ENCODE measurements around the gene PRKG2. TPM values are rescaled to one million over a fixed set of nuclear protein-coding genes. Genes with fewer than 3 reads are reported as not detected.

The PRKG2 gene
- total and polyA plus RNA-seq, 7 donors: 0.01 to 0.28 TPM; not detected in 5

DNA sequence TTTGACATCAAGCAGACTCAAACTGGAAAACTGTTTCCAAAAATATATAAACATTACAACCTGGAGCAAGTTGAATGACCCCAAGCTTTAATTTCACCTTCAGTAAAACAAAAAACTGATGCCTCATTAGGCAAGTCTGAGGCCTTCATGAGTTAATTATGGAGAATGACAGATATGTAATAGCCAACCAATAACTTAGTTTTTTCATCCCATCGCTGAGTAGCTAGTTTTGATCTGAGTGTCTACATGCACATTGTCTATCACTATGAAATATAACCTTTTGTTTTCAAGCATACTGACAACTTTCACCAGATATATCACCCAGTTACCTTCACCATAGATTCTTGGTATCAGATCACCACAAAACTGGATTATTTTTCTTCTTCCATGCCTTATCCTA, 16.4 kb downstream of the PRKG2 start:
- ATAC-seq: no peak
- Histone ChIP-seq H3K9me3 (no peaks in the 10 kb centered on the region), H3K4me1 (no peaks in the 10 kb centered on the region), H3K36me3 (ENCODE audit: insufficient read depth in 1 of 2, low read depth in 1 of 2) (no peaks in the 10 kb centered on the region), H3K27ac (no peak overlapping the region), H3K4me3 (no peak overlapping the region), H3K27me3 (ENCODE audit: insufficient read depth in 3 of 3, low read length in 2 of 3) (no peaks in the 10 kb centered on the region)
- no peak for TF ChIP-seq CTCF (IDR thresholded peaks at IDR 0.05)
- intact Hi-C loops (cut with DNase I): no loop called here
- WGBS, 3 donors: 78 to 97% (median 91%) methylated on average over 1 of the region's 1 CpG
- DNase-seq: no peak

GRCh38 chr4:81197864-81198524, 17.0 kb downstream of the PRKG2 start:
- ATAC-seq (no peak), DNase-seq (no peak)
- no peaks in the 10 kb centered on the region for H3K4me1 ChIP-seq
- TF ChIP-seq CTCF (IDR thresholded peaks at IDR 0.05): no peak
- H3K27me3 ChIP-seq (ENCODE audit: insufficient read depth in 3 of 3, low read length in 2 of 3): no peaks in the 10 kb centered on the region
- no peak overlapping the region for H3K4me3 ChIP-seq
- intact Hi-C loops (cut with DNase I): no loop called here
- no peaks in the 10 kb centered on the region for H3K36me3 ChIP-seq (ENCODE audit: insufficient read depth in 1 of 2, low read depth in 1 of 2)
- H3K9me3 ChIP-seq: no peaks in the 10 kb centered on the region
- no peak overlapping the region for H3K27ac ChIP-seq
- 30 to 40% (median 31%) methylated on average over 4 of the region's 4 CpGs for WGBS, 3 donors

DNA sequence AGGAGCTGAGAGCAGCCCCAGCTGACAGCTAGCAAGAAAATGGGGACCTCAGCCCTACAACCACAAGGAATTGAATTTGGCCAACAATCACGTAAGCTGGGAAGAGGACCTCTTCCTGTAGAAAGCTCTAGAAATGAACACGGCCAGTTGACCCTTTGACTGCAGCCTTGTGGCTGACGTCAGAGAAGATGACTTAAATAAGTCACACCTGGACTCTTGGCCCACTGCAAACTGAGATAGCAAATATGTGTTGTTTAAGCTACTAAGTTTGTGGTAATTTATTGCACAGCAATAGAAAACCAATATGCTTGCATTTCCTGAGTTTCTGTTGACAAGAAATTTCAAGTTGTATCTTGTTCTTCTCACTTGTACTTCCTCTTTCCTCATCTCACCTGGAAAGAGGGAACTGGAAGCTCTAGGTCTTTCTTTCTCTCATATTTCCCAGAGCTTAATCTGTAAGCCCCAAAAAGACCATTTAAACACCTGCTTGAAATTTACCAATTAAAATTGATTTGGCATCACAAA, 18.8 kb downstream of the PRKG2 start:
- Histone ChIP-seq H3K4me1 (no peaks in the 10 kb centered on the region), H3K27me3 (ENCODE audit: insufficient read depth in 3 of 3, low read length in 2 of 3) (no peaks in the 10 kb centered on the region), H3K36me3 (ENCODE audit: insufficient read depth in 1 of 2, low read depth in 1 of 2) (no peaks in the 10 kb centered on the region), H3K27ac (no peak overlapping the region), H3K4me3 (no peak overlapping the region), H3K9me3 (no peaks in the 10 kb centered on the region)
- intact Hi-C loops (cut with DNase I): no loop called here
- ATAC-seq: no peak
- DNase-seq: no peak
- WGBS, 3 donors: 59 to 62% (median 62%) methylated on average over 3 of the region's 3 CpGs
- no peak for TF ChIP-seq CTCF (IDR thresholded peaks at IDR 0.05)

- no peaks in the 10 kb centered on the region for H3K36me3 ChIP-seq (ENCODE audit: insufficient read depth in 1 of 2, low read depth in 1 of 2)
- DNase-seq: no peak
- no peaks in the 10 kb centered on the region for H3K27me3 ChIP-seq (ENCODE audit: insufficient read depth in 3 of 3, low read length in 2 of 3)
- H3K4me3 ChIP-seq: no peak overlapping the region
- intact Hi-C loops (cut with DNase I): no loop called here
- no peak overlapping the region for H3K27ac ChIP-seq
- H3K4me1 ChIP-seq: no peaks in the 10 kb centered on the region
- H3K9me3 ChIP-seq: no peaks in the 10 kb centered on the region
- TF ChIP-seq CTCF (IDR thresholded peaks at IDR 0.05): no peak
- ATAC-seq: no peak
- 88 to 90% (median 89%) methylated on average over 6 of the region's 6 CpGs for WGBS, 3 donors
Observed at GRCh38 chr4:81195475-81195874, 19.5 kb downstream of the PRKG2 start.

- H3K4me1 ChIP-seq: no peaks in the 10 kb centered on the region
- no peak overlapping the region for H3K27ac ChIP-seq
Observed at GRCh38 chr4:81194286-81194685, 20.7 kb downstream of the PRKG2 start.

More at GRCh38 chr4:81194286-81194685, 20.7 kb downstream of the PRKG2 start:
- intact Hi-C loops (cut with DNase I): no loop called here
- Histone ChIP-seq H3K36me3 (ENCODE audit: insufficient read depth in 1 of 2, low read depth in 1 of 2) (no peaks in the 10 kb centered on the region), H3K9me3 (no peaks in the 10 kb centered on the region), H3K4me3 (no peak overlapping the region), H3K27me3 (ENCODE audit: insufficient read depth in 3 of 3, low read length in 2 of 3) (no peaks in the 10 kb centered on the region)
- DNase-seq (no peak), ATAC-seq (no peak)
- 69 to 81% (median 72%) methylated on average over 3 of the region's 3 CpGs for WGBS, 3 donors
- no peak for TF ChIP-seq CTCF (IDR thresholded peaks at IDR 0.05)
